Right cardiac atrium (tissue), 5 donors: ENCODE measurements around the gene PPOX. TPM values are rescaled to one million over a fixed set of nuclear protein-coding genes. Genes with fewer than 3 reads are reported as not detected.
A peak's percentile ranks its signal among the peaks of the same experiment; 100 is the strongest.

ENCODE experiments used
- ATAC-seq, 2 donors: fragments of 200-7000 bp; cut with Tn5 transposase; one replicate each; pipeline versions ENCODE4 v1.8.0 to v1.9.1; 2020; ENCODE audit warnings: moderate library complexity in 2 of 2, mild to moderate bottlenecking in 1 of 2
- DNase-seq, 3 donors: peaks; one replicate each; pipeline ENCODE4 v3.0.0-alpha.2; 2020
- H3K27ac ChIP-seq: one replicate; pipeline ENCODE4 v1.5.1; 2013; ENCODE audit warnings: mild to moderate bottlenecking, low read length, control low read depth, moderate library complexity
- H3K27me3 ChIP-seq: one replicate; pipeline ENCODE4 v1.6.1; 2013; ENCODE audit not compliant: control insufficient read depth, insufficient read depth
- H3K4me1 ChIP-seq: one replicate; pipeline ENCODE4 v1.6.1; 2013; ENCODE audit warnings: low read length; ENCODE audit not compliant: control insufficient read depth, insufficient read depth
- H3K4me3 ChIP-seq: one replicate; pipeline ENCODE4 v1.5.1; 2013; ENCODE audit warnings: low read length, control low read depth
- H3K9me3 ChIP-seq: one replicate; pipeline ENCODE4 v1.6.1; 2013; ENCODE audit warnings: low read length; ENCODE audit not compliant: control insufficient read depth
- WGBS: extraction: QIAGEN DNeasy Blood & Tissue Kit; methylation state at CpG from one replicate; pipeline ENCODE4 v1.1.7; 2013; 5-methylcytosine and 5-hydroxymethylcytosine counted together
- intact Hi-C, 4 donors: fragments of 100-400 bp; cut with DNase I; formaldehyde crosslinking; loops; one replicate each; pipeline versions ENCODE4 v1.11.0 to v1.14.0; 2022 to 2023
- polyA plus RNA-seq: library from polyadenylated mRNA; stranded (reverse); fragments of 200-250 nt; gene quantifications from one replicate; pipeline ENCODE4 v1.2.3, GENCODE V29; 2013
- total RNA-seq, 4 donors: library from RNA; stranded (reverse); fragmentation: NEBNext Ultra II Directional; extraction: Animal tissue kit (Norgen Biotek cat#: 25700); gene quantifications; one replicate each; pipeline ENCODE4 v1.2.1, GENCODE V29; 2021
- donor health status: healthy with polysubstance abuse.
- donor health status: DM: no; HTN: yes; CAD: no.
- donor health status: DM: no; HTN: no; CAD: no.
- donor health status: DM: no; HTN: yes; CAD: no; lungs with severe emphysema.
- donor health status: DM: yes; HTN: yes; CAD: no.

Gene PPOX
- total and polyA plus RNA-seq, 5 donors: 11.4 to 16.0 (median 15.2) TPM

DNA sequence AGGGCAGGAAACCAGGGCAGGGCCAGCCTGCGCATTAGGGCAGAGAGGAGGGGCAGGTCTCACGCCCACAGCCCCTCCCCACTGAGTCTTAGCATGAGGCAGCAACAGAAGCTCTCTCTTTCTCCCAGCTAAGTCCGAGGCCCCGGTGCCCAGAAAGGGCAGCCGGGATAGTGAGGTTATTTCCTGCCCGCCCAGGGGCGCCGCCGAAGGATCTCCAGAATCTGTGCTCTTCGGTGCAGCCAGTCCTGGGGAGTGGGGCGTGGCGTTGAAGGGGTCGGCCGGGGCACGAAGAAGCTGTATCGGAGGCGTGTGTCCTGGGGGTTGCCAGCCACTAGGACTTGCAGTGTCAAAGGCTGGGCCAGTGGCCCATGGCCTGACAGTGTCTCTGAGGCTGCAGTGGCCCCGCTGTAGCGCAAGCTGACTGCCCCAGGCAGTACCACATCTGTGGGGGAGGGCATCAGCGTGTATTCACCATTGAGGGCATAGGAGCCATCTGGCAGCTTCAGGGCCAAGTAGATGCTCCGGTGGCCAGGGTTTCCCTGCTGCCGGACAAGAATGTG, 24.8 kb downstream of the PPOX start:
- Histone ChIP-seq H3K4me3 (no peak overlapping the region), H3K4me1 (peaks cover 3% of the 10 kb centered on the region), H3K27ac (no peak overlapping the region), H3K9me3 (no peaks in the 10 kb centered on the region), H3K27me3 (no peaks in the 10 kb centered on the region)
- DNase-seq (peak in 2 of 3 donors; percentile 49 to 51), ATAC-seq (peak in 1 of 2 donors; percentile 2)
- intact Hi-C loops: loop anchor here in 1 of 4 donors (10.0 kb wide), 1 partner anchor 194 kb away; no protein-coding TSS in a partner anchor
- WGBS: 67% methylated on average over 22 of the region's 22 CpGs

DNA sequence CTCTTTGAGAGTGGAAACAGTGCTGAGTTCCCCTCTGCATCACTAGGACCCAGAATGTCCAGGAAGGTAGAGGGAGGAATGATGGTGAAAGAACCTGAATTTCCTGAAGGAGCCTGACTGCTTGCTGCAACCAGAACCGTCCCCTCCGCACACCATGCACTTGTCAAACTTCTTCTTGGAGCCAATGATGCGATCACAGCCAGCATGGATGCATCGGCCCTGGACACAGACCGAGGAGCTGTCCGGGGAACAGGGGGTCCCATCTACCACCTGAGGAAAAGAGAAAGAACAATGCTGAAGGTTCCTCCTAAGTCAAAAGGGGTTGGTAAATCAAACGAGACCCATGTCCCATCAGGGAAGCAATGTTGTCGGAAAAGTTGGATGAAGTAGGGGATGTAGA, 25.7 kb downstream of the PPOX start:
- peak in 1 of 3 donors; percentile 52 for DNase-seq

DNA sequence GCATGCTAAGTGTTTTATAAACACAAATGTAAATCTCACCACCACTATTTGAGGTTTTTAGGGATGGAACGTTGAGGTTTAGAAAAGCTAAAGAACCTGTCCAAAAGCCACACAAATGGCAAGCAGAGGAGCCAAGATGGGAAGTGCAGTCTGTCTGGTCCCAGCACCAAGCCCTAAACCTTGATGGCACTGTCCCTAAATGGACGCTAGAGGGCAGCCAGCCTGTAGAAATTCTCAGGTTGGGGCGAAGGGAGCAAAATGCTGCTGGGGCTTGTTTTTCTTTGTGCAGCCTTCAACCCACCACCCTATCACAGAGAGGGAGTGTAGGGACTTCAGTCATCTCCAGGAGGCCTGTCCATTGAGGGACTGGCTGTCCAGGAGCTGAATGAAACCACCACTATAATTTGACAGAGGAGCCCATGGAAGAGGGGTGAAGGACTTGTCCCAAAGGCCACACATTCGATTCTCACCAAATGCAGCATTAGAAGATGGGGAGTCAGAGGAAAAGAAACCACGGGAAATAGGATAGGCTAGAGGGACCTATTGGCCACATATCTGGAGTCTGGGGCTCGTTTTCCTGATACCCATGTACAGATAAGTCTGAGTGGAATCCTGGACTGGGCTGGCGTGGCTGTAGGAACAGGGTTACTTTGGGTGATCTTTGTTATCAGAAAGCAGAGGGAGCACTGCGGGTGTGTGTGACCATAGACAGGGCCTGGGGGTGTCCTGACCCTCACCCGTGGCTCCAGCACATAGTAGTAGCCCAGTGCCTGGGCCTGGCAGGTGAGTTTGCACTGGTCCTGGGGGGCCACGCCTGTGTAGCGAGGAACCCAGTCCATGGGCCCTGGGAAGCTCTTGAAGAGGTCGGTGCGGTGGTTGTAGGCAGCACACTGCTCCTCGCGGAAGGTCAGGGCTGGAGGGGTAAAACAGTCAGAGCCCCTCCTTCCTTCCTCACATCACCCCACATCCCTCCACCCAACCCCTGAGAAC, 26.5 kb downstream of the PPOX start:
- H3K27me3 ChIP-seq: no peaks in the 10 kb centered on the region
- no peak overlapping the region for H3K4me3 ChIP-seq
- no peaks in the 10 kb centered on the region for H3K4me1 ChIP-seq
- DNase-seq: peak in 2 of 3 donors; percentile 71 to 76
- intact Hi-C loops: loop anchor here in 1 of 4 donors (10.0 kb wide), 1 partner anchor 192 kb away; no protein-coding TSS in a partner anchor
- no peaks in the 10 kb centered on the region for H3K9me3 ChIP-seq
- ATAC-seq: peak; percentile 12 to 49
- WGBS: 46% methylated on average over 15 of the region's 15 CpGs
- H3K27ac ChIP-seq: no peak overlapping the region

More for the DNA sequence above, 25.7 kb downstream of the PPOX start:
- H3K4me3 ChIP-seq: no peak overlapping the region
- H3K9me3 ChIP-seq: no peaks in the 10 kb centered on the region
- no peak for ATAC-seq
- intact Hi-C loops: loop anchor here in 1 of 4 donors (10.0 kb wide), 1 partner anchor 193 kb away; no protein-coding TSS in a partner anchor
- no peak overlapping the region for H3K27ac ChIP-seq
- 78% methylated on average over 8 of the region's 8 CpGs for WGBS
- peaks cover under 1% of the 10 kb centered on the region for H3K4me1 ChIP-seq
- H3K27me3 ChIP-seq: no peaks in the 10 kb centered on the region

DNA sequence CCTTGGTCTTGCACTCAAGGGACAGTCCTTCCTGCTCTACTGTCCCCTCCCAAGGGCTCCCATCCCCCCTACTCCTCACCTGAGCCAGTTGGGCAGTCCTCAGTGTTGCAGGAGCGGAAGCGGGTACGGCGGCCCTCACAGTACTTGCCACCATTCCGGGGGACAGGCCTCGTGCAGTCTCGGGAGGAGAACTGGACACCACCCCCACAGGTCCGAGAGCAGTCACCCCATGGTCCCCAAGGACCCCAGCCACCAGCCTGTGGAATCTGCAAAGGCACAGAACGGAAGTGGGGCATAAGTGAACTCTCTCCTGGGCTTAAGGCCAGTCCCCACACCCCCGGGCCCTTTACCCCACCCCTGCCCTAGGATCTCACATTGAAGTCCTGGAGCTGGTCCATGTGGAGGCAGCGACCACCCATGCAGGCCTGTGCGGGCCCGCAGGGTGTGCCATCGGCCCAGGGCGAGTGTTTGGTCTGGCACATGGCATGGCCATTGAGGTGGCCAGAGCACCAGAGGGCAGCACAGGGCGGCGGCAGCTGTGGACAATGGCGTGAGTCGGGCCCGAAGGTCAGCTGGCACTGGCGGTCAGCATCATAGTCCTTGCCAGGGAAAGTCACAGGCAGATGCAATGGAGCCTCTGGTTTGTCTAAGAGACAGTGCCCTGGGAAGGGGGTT, 27.5 kb downstream of the PPOX start:
- Histone ChIP-seq H3K4me3 (no peak overlapping the region), H3K27me3 (no peaks in the 10 kb centered on the region), H3K4me1 (peaks cover under 1% of the 10 kb centered on the region), H3K27ac (no peak overlapping the region), H3K9me3 (no peaks in the 10 kb centered on the region)
- DNase-seq (peak; percentile 61 to 74 (median 69)), ATAC-seq (no peak)
- 69% methylated on average over 21 of the region's 21 CpGs for WGBS
- intact Hi-C loops: loop anchor here in 1 of 4 donors (10.0 kb wide), 1 partner anchor 191 kb away; no protein-coding TSS in a partner anchor

DNA sequence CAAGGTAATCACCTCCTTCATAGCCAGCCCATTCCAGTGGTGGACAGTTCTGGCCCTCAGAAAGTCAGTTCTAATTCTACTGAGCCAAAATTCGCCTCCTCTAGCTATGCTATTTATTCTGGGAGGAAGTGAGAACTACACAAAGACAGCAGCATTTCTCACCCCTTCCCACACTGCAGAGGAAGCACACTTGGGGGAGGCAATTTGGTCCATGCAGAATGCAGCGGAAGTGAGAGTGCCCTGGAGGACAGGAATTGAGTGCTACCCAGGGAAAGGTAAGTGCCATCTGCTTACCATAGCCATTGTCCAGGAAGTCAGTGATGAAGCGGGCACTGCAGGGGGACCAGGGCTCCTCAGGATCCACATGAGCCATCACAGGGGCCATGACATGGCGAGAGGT, 28.9 kb downstream of the PPOX start:
- intact Hi-C loops: loop anchor here in 1 of 4 donors (10.0 kb wide), 1 partner anchor 190 kb away; no protein-coding TSS in a partner anchor

DNA sequence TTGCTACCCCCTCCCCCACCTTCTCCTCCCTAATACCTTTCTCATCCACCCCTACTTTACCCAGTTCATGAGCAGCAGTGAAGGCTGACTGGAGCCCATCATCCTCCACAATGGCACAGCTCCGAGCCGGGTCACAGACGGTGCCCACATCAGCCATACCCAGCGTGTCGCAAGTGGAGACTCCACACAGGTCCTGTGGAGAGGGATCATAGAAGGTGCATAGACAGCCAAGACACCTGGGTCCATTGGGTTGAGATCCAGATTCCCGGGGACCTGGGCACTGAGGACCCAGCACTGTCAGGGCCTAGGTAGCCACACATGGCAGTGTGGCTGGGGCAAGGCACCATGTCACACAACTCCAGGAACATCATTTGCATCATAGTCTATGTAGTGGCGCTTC, 29.9 kb downstream of the PPOX start:
- peak in 2 of 3 donors; percentile 9 to 12 for DNase-seq
- H3K4me3 ChIP-seq: peak overlapping the region; percentile 39
- H3K4me1 ChIP-seq: peaks cover 16% of the 10 kb centered on the region

More for the DNA sequence above, 28.9 kb downstream of the PPOX start:
- ATAC-seq (no peak), DNase-seq (peak in 1 of 3 donors; percentile 21)
- Histone ChIP-seq H3K27me3 (no peaks in the 10 kb centered on the region), H3K4me1 (peaks cover 8% of the 10 kb centered on the region), H3K9me3 (no peaks in the 10 kb centered on the region), H3K4me3 (no peak overlapping the region), H3K27ac (no peak overlapping the region)
- WGBS: 71% methylated on average over 4 of the region's 4 CpGs

DNA sequence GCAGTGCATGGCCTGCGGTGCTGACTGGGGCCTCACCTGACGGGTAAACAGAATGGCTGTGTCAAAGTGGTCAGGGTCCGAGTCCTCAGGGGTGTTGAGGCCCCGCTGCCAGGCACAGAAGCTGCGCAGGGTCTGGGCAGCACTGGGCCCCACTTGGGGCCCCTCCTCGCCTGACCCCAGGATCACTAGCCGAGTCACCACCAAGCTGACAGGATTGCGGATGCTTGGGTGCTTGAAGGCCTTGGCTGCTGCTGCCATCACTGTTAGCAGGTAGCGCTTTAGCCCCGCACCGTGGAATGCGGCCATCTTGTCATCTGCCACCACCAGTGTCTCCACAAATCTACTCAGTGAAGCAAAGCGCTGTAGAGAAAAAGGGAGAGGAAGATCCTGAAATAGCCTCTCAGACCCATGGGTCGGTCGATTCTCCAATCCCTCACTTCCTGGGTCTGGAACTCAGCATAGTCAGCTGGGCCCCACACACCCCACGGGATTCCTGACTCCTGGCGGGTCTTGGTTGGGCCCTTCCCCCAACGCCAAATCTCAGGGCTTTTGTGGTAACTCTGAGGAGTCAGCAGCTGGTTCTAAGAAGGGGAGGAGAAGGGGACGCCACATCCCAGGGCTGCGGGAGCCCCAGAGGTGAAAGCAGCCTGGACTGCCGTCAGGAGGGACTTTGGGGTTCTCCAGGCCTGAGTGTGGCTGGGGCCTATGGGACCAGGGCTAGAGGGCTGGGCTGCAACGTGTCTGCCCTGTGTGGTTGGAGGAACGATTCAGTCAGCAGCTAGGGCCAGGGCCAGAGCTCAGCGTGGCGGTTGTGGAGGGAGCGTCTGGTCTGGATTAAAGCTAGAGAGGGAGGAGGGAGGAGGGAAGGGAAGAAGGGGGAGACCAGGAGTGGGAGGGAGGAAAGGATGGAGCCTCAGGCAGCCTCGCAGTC, 30.6 kb downstream of the PPOX start:
- ATAC-seq: peak in 1 of 2 donors; percentile 3

More for the DNA sequence above, 29.9 kb downstream of the PPOX start:
- H3K9me3 ChIP-seq: no peaks in the 10 kb centered on the region
- intact Hi-C loops: loop anchor here in 1 of 4 donors (10.0 kb wide), 1 partner anchor 189 kb away; no protein-coding TSS in a partner anchor
- no peaks in the 10 kb centered on the region for H3K27me3 ChIP-seq
- 83% methylated on average over 7 of the region's 7 CpGs for WGBS
- no peak for ATAC-seq
- no peak overlapping the region for H3K27ac ChIP-seq

DNA sequence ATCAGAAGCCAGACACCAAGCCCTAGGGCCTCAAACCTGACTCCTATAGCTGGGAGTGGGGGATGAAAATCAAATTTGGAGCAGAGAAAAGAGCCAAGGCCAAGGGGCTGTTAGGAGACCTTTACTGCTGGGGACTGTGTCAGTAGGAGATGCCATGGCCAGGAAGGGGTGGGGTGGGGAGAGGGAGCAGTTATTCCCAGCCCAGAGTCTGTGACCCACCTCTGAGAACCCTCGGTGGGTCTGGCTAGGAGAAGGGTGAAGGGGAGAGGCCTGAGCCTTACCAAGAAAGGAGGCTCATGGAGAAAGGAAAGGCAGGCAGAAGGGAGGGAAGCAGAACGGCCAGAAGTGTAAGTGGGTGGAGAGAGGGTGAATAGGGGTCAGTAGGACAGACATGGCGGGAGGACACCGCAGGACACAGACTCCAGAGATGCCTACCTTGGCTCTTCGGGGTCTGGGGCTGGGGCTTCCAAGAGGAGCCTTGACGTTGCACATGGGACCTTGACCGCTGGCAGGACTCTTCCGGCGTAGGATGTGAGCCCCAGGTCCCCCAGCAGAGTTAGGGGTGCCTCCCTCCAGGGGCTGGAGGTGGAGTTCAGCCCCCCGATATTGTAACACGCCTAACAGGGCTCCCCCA, 31.5 kb downstream of the PPOX start:
- peaks cover 19% of the 10 kb centered on the region for H3K4me1 ChIP-seq
- intact Hi-C loops: loop anchor here in 1 of 4 donors (10.0 kb wide), 1 partner anchor 187 kb away; no protein-coding TSS in a partner anchor

More for the DNA sequence above, 30.6 kb downstream of the PPOX start:
- peak; percentile 51 to 84 (median 82) for DNase-seq
- intact Hi-C loops: loop anchor here in 1 of 4 donors (10.0 kb wide), 1 partner anchor 188 kb away; no protein-coding TSS in a partner anchor
- Histone ChIP-seq H3K9me3 (no peaks in the 10 kb centered on the region), H3K27me3 (no peaks in the 10 kb centered on the region), H3K27ac (peak overlapping the region; percentile 99), H3K4me1 (peaks cover 19% of the 10 kb centered on the region), H3K4me3 (peak overlapping the region; percentile 39)
- WGBS: 59% methylated on average over 27 of the region's 27 CpGs

DNA sequence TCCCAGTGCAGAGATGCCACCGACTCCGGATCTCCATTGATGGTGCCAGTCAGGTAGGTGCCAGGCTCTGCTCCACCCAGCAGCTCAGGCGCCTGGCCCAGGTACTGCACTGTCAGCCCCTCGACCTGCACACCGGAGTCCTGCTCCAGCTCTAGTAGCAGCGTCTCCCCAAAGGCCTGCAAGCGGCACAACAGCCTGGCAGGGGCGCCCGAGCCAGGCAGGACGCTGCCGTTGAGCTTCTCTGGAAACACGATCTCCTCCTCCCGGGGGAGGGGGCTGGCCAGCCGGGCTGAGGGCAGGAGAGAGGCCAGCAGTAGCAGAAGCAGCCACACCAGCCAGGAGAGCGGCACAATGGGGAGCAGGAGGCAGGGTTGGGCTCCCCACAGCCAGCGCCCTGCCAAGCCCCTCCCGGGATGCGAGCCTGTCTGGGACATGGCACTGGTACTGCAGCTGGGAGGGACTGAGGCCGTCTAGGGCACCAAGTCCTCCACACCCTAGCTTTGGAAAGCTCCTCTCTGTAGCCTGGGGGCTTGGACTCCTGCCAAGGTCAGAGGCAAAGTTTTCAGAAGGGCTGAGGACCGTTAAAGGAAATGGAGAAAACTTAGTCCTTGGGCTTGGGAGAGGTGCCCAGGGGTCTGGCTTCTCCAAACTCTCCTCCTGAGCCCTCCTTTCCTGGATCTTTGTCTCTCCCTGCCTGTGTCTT, 32.1 kb downstream of the PPOX start:
- intact Hi-C loops: loop anchor here in 1 of 4 donors (10.0 kb wide), 1 partner anchor 186 kb away; no protein-coding TSS in a partner anchor
- DNase-seq: peak; percentile 70 to 90 (median 87)

More for the DNA sequence above, 31.5 kb downstream of the PPOX start:
- ATAC-seq (no peak), DNase-seq (peak in 2 of 3 donors; percentile 32 to 62)
- peak overlapping the region; percentile 39 for H3K4me3 ChIP-seq
- H3K9me3 ChIP-seq: no peaks in the 10 kb centered on the region
- WGBS: 43% methylated on average over 11 of the region's 11 CpGs
- H3K27ac ChIP-seq: peak overlapping the region; percentile 99
- no peaks in the 10 kb centered on the region for H3K27me3 ChIP-seq

More for the DNA sequence above, 32.1 kb downstream of the PPOX start:
- no peaks in the 10 kb centered on the region for H3K27me3 ChIP-seq
- peak overlapping the region; percentile 39 for H3K4me3 ChIP-seq
- no peaks in the 10 kb centered on the region for H3K9me3 ChIP-seq
- ATAC-seq: peak; percentile 4 to 5
- peak overlapping the region; percentile 99 for H3K27ac ChIP-seq
- 16% methylated on average over 20 of the region's 20 CpGs for WGBS
- peaks cover 22% of the 10 kb centered on the region for H3K4me1 ChIP-seq
